NB4 (cell line): ENCODE measurements around the gene GPC4.

Source experiments
- DNase-seq: peaks from one replicate; pipeline ENCODE4 v3.0.0; 2010; ENCODE audit warnings: low read depth
- H3K4me3 ChIP-seq: one replicate; pipeline ENCODE4 v1.5.1; 2011; ENCODE audit warnings: mild to moderate bottlenecking, low read depth, low read length, moderate library complexity
- MYC ChIP-seq: IDR thresholded peaks from 2 replicates; pipeline ENCODE4 v1.6.1; 2011; ENCODE audit warnings: low read depth, low read length
- POLR2A ChIP-seq: IDR thresholded peaks from 2 replicates; pipeline ENCODE4 v1.6.1; 2011; ENCODE audit warnings: mild to moderate bottlenecking; ENCODE audit not compliant: insufficient read length; ENCODE audit errors: extremely low read depth
- TF ChIP-seq, protein P1 (sequence below): IDR thresholded peaks from 2 replicates; pipeline ENCODE4 v1.6.1; 2011; ENCODE audit warnings: low read depth, low read length
- TF ChIP-seq, protein P2 (sequence below): IDR thresholded peaks from one replicate; pipeline ENCODE4 v1.5.1; 2012; ENCODE audit warnings: low read depth, low read length

Gene GPC4

DNA sequence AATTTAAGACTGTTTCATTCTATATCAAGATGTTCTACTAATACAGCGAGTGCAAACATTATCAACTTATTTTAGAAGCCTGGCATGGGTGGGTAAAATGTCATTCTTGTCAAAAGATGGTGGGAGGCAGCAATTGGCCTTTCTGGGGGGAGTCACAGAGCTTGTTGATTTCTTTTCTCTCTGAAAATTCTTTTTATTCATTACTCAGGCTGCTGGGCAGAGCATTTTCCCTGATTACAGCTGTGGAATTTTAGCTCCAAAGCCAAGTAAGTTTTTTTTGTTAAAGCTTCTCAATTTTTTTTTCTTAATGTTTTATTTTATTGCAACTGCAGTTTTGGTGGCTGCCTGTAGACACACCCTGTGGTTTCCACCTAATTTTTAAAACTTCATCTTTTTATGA is 50.4 kb downstream of the GPC4 start:
- no peak for DNase-seq
- no peak overlapping the region for H3K4me3 ChIP-seq
- TF ChIP-seq MYC, result no peak
- TF ChIP-seq, protein P1, sequence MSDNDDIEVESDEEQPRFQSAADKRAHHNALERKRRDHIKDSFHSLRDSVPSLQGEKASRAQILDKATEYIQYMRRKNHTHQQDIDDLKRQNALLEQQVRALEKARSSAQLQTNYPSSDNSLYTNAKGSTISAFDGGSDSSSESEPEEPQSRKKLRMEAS, result no peak
- TF ChIP-seq POLR2A, result no peak
- TF ChIP-seq, protein P2, sequence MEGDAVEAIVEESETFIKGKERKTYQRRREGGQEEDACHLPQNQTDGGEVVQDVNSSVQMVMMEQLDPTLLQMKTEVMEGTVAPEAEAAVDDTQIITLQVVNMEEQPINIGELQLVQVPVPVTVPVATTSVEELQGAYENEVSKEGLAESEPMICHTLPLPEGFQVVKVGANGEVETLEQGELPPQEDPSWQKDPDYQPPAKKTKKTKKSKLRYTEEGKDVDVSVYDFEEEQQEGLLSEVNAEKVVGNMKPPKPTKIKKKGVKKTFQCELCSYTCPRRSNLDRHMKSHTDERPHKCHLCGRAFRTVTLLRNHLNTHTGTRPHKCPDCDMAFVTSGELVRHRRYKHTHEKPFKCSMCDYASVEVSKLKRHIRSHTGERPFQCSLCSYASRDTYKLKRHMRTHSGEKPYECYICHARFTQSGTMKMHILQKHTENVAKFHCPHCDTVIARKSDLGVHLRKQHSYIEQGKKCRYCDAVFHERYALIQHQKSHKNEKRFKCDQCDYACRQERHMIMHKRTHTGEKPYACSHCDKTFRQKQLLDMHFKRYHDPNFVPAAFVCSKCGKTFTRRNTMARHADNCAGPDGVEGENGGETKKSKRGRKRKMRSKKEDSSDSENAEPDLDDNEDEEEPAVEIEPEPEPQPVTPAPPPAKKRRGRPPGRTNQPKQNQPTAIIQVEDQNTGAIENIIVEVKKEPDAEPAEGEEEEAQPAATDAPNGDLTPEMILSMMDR, result no peak

DNA sequence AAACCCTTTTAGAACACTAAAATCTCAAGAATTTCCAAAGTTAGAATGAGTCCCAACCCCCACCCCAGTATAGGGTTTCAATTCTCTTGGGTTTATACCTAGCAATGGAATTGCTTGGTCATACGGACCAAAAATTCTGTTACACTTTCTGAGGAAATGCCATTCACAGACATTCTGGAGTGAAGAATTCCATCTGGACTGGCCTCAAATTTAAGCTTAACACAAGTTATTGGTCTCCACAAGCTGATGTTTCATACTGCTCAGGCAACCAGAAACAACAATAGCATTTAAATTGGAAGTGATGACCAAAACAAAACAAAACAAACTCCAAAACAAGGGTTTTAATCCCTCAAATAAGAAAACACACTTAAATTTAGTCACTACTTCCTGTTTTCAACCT is 51.1 kb downstream of the GPC4 start:
- DNase-seq, result no peak
- no peak for TF ChIP-seq MYC
- TF ChIP-seq POLR2A, result no peak
- TF ChIP-seq, protein P1, result no peak
- no peak overlapping the region for H3K4me3 ChIP-seq

DNA sequence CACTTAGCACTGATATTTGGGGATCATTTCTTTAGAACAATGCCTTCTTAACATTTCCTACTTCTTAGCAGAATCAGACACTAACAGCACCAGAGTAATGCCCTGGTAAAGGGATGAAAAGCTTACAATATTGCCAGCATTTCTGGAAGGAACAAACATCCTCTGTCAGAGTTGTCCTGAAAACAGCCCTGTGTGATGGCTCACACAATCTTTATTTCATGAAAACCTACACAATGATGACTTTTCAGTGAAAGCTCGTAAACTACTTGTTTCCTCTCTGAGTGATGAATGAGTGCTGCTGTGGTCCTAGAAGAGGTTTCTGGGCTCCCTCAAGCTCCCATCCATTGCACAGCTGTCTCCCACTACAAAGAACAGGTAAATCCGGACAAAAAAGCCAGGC is 52.8 kb downstream of the GPC4 start:
- TF ChIP-seq, protein P1, result no peak
- DNase-seq, result no peak

DNA sequence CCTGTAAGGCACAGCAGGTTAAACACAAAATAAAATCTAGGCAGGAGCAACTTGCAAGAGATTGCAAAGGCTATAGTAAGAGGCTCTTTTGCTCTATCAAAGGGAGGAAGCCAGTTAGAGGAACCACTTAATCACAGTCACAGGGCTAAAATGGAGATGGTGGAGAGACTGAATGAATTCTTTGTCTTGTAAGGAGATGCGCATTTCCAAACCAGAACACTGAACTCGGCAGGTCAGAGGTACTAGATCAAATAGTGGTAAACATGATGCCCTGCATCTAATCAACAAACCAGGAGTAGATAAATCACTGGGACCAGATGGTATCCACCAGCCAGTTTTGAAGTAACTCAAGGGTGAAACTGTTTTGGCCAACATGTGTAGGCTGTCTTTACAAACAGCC is 55.8 kb downstream of the GPC4 start:
- DNase-seq, result no peak
- TF ChIP-seq, protein P1, result no peak
- no peak for TF ChIP-seq POLR2A
- TF ChIP-seq, protein P2, result no peak
- TF ChIP-seq MYC, result no peak

More for the DNA sequence above, 52.8 kb downstream of the GPC4 start:
- H3K4me3 ChIP-seq, result no peak overlapping the region

DNA sequence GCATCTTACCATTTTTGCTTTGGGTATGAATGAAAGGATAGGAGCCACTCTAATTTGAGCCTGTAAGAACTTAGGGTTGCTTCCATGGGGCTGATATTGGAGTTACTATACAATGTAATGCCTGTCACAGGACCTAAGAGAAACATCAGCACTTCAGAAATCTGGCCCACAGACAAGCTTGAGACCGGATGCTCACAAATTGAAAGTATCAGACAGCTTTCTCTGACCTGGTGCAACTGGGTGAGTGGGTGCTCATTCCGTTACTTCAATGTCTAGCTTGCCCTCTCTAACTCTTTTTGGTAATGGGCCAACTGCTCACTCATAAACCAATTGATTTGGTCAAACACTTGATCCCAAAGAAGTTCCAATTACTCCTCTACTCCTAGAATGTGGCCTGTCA is 62.1 kb downstream of the GPC4 start:
- TF ChIP-seq POLR2A (no peak), MYC (no peak)
- TF ChIP-seq, protein P1, result no peak
- TF ChIP-seq, protein P2, result no peak
- DNase-seq, result no peak
- H3K4me3 ChIP-seq, result no peak overlapping the region

More for the DNA sequence above, 55.8 kb downstream of the GPC4 start:
- H3K4me3 ChIP-seq, result no peak overlapping the region

DNA sequence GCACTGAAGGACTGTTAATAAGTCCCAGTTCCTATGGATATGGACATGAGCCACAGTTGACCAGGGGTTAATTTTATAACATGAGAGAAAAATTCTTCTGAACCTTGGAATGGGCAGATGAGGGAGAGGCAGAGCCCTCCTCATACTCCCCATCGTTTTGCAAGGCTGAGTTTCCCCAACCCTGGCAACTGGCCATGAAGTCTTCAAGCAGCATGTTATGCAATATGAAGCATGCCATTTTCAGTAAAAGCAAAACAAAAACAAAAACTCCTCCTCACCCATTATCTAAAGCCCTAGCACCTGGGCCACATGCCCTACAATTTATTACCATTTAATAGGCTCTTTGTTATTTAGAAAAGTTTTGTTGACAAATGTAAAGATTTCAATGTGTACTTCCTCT is 64.5 kb downstream of the GPC4 start:
- TF ChIP-seq MYC (no peak), POLR2A (no peak)
- H3K4me3 ChIP-seq, result no peak overlapping the region
- no peak for DNase-seq

DNA sequence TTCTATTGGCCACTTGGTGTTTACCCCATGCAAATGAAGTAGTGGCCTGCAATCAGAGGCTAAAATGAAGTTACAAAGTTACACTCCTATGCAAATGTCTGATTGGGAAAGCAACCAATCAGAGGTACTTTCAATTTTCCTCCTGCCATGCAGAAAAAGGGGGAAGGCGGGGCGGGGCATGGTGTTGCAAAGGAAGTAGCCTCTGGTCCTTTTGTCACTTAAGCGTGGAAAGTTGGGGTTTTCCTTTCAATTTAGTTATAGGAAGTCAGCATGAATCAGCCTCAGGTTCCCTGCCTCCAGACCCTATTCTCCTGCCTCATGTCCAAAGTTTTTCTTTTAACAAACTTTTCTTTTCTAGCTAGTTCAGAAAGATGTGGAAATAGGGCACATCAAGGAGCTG is 69.3 kb downstream of the GPC4 start:
- DNase-seq, result no peak
- H3K4me3 ChIP-seq, result no peak overlapping the region
- TF ChIP-seq, protein P1, result no peak
- TF ChIP-seq, protein P2, result no peak
- TF ChIP-seq POLR2A (no peak), MYC (no peak)
